ENCODE results near the gene CMTM1.

The CMTM1 gene, protein sequence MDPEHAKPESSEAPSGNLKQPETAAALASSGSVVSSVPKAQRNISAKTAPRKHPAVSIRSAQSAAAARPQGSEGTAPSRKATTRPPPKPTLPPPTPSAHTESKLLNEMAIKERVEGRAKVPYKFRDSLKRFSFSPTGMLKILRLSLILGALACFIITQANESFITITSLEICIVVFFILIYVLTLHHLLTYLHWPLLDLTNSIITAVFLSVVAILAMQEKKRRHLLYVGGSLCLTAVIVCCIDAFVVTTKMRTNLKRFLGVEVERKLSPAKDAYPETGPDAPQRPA

GRCh38 chr16:66566051-66566901 lies at the start of gene CMTM1:
TSS of gene CMTM1 (plus strand) at chr16:66566439. CDS start at chr16:66566514, 75 bp downstream.
- no peak within 1 kb of the TSS for H3K27ac Mint-ChIP-seq
- H3K4me1 Mint-ChIP-seq (ENCODE audit: low read depth): peaks cover 23% of the 10 kb centered on the region

DNA sequence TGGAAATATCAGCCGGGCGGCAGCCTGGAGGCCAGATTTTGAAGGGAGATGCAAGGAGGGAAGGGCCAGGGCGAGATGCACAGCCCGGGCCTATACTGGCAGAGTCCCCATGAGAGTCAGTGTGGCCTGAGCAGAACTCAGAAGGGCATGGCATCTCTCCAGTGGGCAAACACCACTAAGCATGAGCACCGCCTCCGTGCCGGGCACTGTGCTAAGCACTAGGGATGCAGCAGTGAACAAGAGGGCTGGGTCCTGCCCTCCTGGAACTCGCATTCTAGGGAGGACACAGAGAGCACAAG lies 49.8 kb upstream of the CMTM1 start:
- H3K36me3 Mint-ChIP-seq (ENCODE audit: low read depth): peaks cover 76% of the 10 kb centered on the region
- H3K27ac Mint-ChIP-seq: peak overlapping the region; percentile 100
- H3K9me3 Mint-ChIP-seq: no peaks in the 10 kb centered on the region
- H3K4me1 Mint-ChIP-seq (ENCODE audit: low read depth): peaks cover 100% of the 10 kb centered on the region
- no peaks in the 10 kb centered on the region for H3K27me3 Mint-ChIP-seq
- intact Hi-C loops (cut with micrococcal nuclease): loop anchor here (1.0 to 10.0 kb wide), 5 partner anchors 9 to 112 kb away; partner anchors contain the start of gene CKLF
- H3K4me3 Mint-ChIP-seq: peak overlapping the region; percentile 80

More at GRCh38 chr16:66566051-66566901, at the start of gene CMTM1:
- Mint-ChIP-seq H3K27me3 (no peaks in the 10 kb centered on the region), H3K36me3 (ENCODE audit: low read depth) (peaks cover 65% of the 10 kb centered on the region), H3K4me3 (no peak within 1 kb of the TSS), H3K9me3 (no peaks in the 10 kb centered on the region)
- intact Hi-C loops (cut with micrococcal nuclease): no loop called here

DNA sequence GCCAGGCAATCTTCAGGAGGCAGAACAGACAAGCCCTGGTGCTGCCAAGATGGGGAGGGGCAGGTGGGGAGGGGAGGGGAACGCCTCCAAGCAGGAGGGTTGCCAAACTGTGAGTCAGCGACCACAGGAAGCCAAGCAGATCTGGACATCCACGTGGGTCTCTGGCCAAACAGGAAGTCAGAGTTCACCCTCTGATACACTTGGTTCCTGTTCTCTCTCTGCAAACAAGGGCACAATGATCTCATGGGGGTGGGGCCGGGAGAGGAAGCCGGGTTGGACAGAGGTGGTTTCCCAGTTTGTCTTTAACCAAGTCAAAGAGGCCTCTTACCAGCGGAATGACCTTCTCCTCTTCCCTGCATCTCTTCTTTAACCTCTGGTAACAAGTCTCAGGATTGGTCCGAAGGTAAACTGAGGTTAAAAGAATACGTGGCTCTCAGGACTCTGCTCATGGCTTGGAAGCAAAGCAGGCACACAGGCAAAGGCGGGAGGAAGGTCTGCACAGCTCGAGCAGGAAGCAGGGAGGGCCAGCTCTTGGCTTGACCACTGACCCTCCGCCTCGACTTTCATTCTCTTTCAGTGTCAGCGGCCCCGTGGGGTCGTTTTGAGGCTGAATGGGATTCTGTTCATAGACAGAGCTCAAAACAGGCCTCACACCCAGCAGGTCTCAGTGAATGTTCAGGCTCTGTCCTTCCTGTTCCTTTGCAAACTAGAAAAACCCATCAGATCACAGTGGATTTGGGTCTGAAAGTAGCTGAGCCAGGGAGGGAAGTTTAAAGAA lies 49.2 kb upstream of the CMTM1 start:
- peak overlapping the region; percentile 100 for H3K27ac Mint-ChIP-seq
- no peaks in the 10 kb centered on the region for H3K9me3 Mint-ChIP-seq
- no peaks in the 10 kb centered on the region for H3K27me3 Mint-ChIP-seq
- H3K4me3 Mint-ChIP-seq: peak overlapping the region; percentile 80
- peaks cover 70% of the 10 kb centered on the region for H3K36me3 Mint-ChIP-seq (ENCODE audit: low read depth)
- intact Hi-C loops (cut with micrococcal nuclease): loop anchor here (1.0 to 10.0 kb wide), 5 partner anchors 8 to 112 kb away; partner anchors contain the start of gene CKLF
- peaks cover 100% of the 10 kb centered on the region for H3K4me1 Mint-ChIP-seq (ENCODE audit: low read depth)

GRCh38 chr16:66517586-66518263 lies 48.5 kb upstream of the CMTM1 start:
- Mint-ChIP-seq H3K36me3 (ENCODE audit: low read depth) (peaks cover 63% of the 10 kb centered on the region), H3K27ac (peak overlapping the region; percentile 100), H3K27me3 (no peaks in the 10 kb centered on the region), H3K4me3 (peak overlapping the region; percentile 80), H3K4me1 (ENCODE audit: low read depth) (peaks cover 100% of the 10 kb centered on the region), H3K9me3 (no peaks in the 10 kb centered on the region)
- intact Hi-C loops (cut with micrococcal nuclease): loop anchor here (5.0 to 10.0 kb wide), 3 partner anchors 35 to 113 kb away; no protein-coding TSS in a partner anchor

GRCh38 chr16:66519482-66520373 lies 46.5 kb upstream of the CMTM1 start:
- Mint-ChIP-seq H3K36me3 (ENCODE audit: low read depth) (peaks cover 49% of the 10 kb centered on the region), H3K27me3 (no peaks in the 10 kb centered on the region), H3K4me1 (ENCODE audit: low read depth) (peaks cover 100% of the 10 kb centered on the region), H3K4me3 (peak overlapping the region; percentile 65), H3K9me3 (no peaks in the 10 kb centered on the region), H3K27ac (peak overlapping the region; percentile 100)
- intact Hi-C loops (cut with micrococcal nuclease): loop anchor here (5.0 to 10.0 kb wide), 4 partner anchors 37 to 115 kb away; no protein-coding TSS in a partner anchor

GRCh38 chr16:66520406-66521170 lies 45.7 kb upstream of the CMTM1 start:
- Mint-ChIP-seq H3K4me3 (peak overlapping the region; percentile 65), H3K27ac (peak overlapping the region; percentile 100), H3K9me3 (no peaks in the 10 kb centered on the region), H3K4me1 (ENCODE audit: low read depth) (peaks cover 100% of the 10 kb centered on the region), H3K36me3 (ENCODE audit: low read depth) (peaks cover 44% of the 10 kb centered on the region), H3K27me3 (no peaks in the 10 kb centered on the region)
- intact Hi-C loops (cut with micrococcal nuclease): loop anchor here (5.0 kb wide), 1 partner anchor 87 kb away; no protein-coding TSS in a partner anchor

GRCh38 chr16:66521252-66521713 lies 45.0 kb upstream of the CMTM1 start:
- H3K36me3 Mint-ChIP-seq (ENCODE audit: low read depth): peaks cover 44% of the 10 kb centered on the region
- no peaks in the 10 kb centered on the region for H3K9me3 Mint-ChIP-seq
- H3K27ac Mint-ChIP-seq: peak overlapping the region; percentile 100
- intact Hi-C loops (cut with micrococcal nuclease): loop anchor here (5.0 kb wide), 1 partner anchor 86 kb away; no protein-coding TSS in a partner anchor
- no peak overlapping the region for H3K4me3 Mint-ChIP-seq
- H3K27me3 Mint-ChIP-seq: no peaks in the 10 kb centered on the region
- peaks cover 100% of the 10 kb centered on the region for H3K4me1 Mint-ChIP-seq (ENCODE audit: low read depth)

- H3K27ac Mint-ChIP-seq: peak overlapping the region; percentile 100
- H3K36me3 Mint-ChIP-seq (ENCODE audit: low read depth): peaks cover 46% of the 10 kb centered on the region
- H3K4me3 Mint-ChIP-seq: peak overlapping the region; percentile 13
- no peaks in the 10 kb centered on the region for H3K27me3 Mint-ChIP-seq
- intact Hi-C loops (cut with micrococcal nuclease): loop anchor here (5.0 kb wide), 1 partner anchor 85 kb away; no protein-coding TSS in a partner anchor
- H3K9me3 Mint-ChIP-seq: no peaks in the 10 kb centered on the region
- H3K4me1 Mint-ChIP-seq (ENCODE audit: low read depth): peaks cover 100% of the 10 kb centered on the region
Measured at GRCh38 chr16:66521951-66522771, 44.1 kb upstream of the CMTM1 start.

DNA sequence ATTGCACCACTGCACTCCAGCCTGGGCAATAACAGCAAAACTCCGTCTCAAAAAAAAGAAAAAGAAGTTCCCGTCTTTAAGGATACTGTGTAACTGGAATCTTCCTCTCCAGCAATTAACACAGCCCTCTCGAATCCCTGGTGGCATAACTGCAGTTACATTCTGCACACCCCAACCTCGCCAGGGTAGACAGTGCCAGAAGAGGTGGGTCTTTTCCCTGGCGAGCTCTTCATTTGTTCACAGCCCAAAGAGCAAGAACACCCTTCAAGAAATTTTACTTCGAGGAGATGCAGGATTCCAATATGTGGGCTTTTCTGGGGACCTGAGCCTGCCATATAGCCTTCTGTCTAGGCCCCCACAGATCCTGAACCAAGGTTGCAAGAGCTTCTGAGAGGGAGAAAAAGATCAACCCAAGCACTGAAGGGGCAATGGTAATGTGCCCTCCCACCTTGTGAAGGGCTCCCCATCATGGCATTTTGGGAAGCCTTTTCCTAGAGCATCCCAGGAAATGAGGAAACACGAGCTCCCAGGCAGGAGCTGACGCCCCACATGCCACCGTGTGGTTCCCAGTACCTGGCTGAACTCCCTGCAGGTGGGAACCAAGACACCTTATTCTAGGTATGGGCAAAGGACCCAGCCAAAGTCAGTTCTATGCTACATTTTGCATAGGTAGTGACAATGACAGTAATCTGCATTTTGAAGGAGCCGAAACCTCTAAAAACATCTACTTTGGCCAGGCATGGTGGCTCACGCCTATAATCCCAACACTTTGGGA lies 43.2 kb upstream of the CMTM1 start:
- Mint-ChIP-seq H3K4me3 (peak overlapping the region; percentile 13), H3K36me3 (ENCODE audit: low read depth) (peaks cover 46% of the 10 kb centered on the region), H3K27ac (peak overlapping the region; percentile 100), H3K4me1 (ENCODE audit: low read depth) (peaks cover 100% of the 10 kb centered on the region), H3K27me3 (no peaks in the 10 kb centered on the region), H3K9me3 (no peaks in the 10 kb centered on the region)
- intact Hi-C loops (cut with micrococcal nuclease): loop anchor here (5.0 kb wide), 1 partner anchor 84 kb away; no protein-coding TSS in a partner anchor

DNA sequence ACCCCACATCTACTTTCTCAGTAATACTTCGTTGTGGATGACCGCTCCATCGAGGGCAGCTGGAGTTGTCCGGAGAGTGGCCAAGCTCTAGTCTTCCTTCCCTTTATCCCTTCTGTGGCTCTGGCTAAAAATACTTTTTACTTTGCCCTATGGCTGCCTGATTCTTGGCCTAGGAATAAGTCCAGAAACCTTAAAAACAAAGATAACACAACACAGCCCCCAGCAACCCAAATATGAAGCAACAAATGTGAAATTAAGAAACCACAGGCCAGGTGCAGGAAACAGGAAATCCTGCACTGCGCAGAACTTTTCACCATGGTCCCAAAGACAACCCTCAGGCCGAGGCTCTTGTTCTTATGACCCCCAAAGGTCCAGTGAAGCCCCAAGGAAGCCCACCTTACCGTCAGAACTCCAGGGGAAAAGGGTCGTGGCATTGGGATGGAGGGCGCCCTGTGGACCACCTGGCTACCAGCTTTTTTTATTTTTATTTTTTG lies 42.3 kb upstream of the CMTM1 start:
- H3K4me1 Mint-ChIP-seq (ENCODE audit: low read depth): peaks cover 100% of the 10 kb centered on the region
- H3K4me3 Mint-ChIP-seq: no peak overlapping the region
- H3K27me3 Mint-ChIP-seq: no peaks in the 10 kb centered on the region
- peaks cover 53% of the 10 kb centered on the region for H3K36me3 Mint-ChIP-seq (ENCODE audit: low read depth)
- intact Hi-C loops (cut with micrococcal nuclease): loop anchor here (2.0 to 5.0 kb wide), 2 partner anchors 29 to 83 kb away; partner anchors contain the start of gene CKLF
- H3K9me3 Mint-ChIP-seq: no peaks in the 10 kb centered on the region
- peak overlapping the region; percentile 100 for H3K27ac Mint-ChIP-seq
